ENCODE measurements around the gene ATXN7.

DNA sequence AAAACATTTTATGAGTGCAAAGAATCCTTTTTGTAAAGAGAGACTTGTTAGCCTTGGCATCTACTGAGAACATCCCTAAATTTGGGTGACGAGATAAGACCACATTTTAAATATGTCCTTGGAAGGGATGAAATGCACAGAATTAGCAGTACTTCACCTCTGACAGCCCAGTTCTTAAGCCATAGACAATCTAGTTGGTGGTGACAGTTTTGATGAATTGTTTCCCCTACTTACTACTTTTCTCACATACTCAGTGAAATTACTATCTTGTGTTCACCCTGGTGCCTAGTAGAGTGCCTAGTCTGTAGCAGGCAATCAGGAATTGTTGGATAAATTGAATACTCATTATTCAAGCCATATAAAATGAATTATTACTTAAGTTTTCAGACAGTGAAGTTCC lies 45.1 kb downstream of the ATXN7 start:
- TF ChIP-seq CTCF (conservative IDR thresholded peaks at IDR 0.05 in 1 of 2, IDR thresholded peaks at IDR 0.05 in 1 of 2; ENCODE audit: low read depth in 1 of 2, low read length in 2 of 2) (no peak), EZH2 (IDR thresholded peaks at IDR 0.05; ENCODE audit: low read length, missing control alignments) (no peak)

Data from fibroblast of lung (primary cell).